K562 (cell line): ENCODE results near the gene MTERF2. TPM values are rescaled to one million over a fixed set of nuclear protein-coding genes. Genes with fewer than 3 reads are reported as not detected.

Source experiments
- ATAC-seq: fragments of 200-7000 bp; cut with Tn5 transposase; 3 replicates; pipeline ENCODE4 v1.9.1; 2020; ENCODE audit warnings: moderate library complexity
- BruUV-seq: library from RNA; stranded (reverse); fragments of 400-500 nt; replicated peaks from 2 replicates; lab custom pipeline; 2021; lab: Mats Ljungman, UMichigan
- CTCF ChIA-PET: fragments of 300-600 bp; formaldehyde crosslinking; extraction: SDS; loops from one replicate; lab custom pipeline; 2021; ENCODE audit warnings: low intra/inter-chr PET ratio; lab: Yijun Ruan, JAX
- POLR2A ChIA-PET: fragments of 300-600, 350-650 bp; sonication (Branson Sonifier 250); formaldehyde crosslinking; extraction: SDS; loops from one replicate; lab custom pipeline; 2021; ENCODE audit warnings: antibody characterized with exemption, inconsistent platforms; lab: Yijun Ruan, JAX
- DNase-seq, 4 experiments: peaks; one replicate each; pipeline versions ENCODE4 v3.0.0 to v3.0.0-alpha.2; 2011 to 2018; ENCODE audit warnings: low spot score in 3 of 4, mixed read lengths in 3 of 4; ENCODE audit errors: extremely low read depth in 1 of 4
- FAIRE-seq: peaks from 2 replicates; lab custom pipeline; 2011; peaks lifted over from hg19 to GRCh38; lab: Jason Lieb, UNC
- H2AFZ ChIP-seq: 2 replicates; pipeline ENCODE4 v1.6.0; 2011; ENCODE audit warnings: low read depth, low read length, control low read depth, inconsistent platforms
- H3K27ac ChIP-seq: fragments of 200-600 bp; 3 replicates; pipeline ENCODE4 v1.8.0; 2011; ENCODE audit warnings: low read depth, mild to moderate bottlenecking, control low read depth, inconsistent platforms, low read length, moderate library complexity, mixed read lengths; ENCODE audit errors: extremely low read depth
- H3K27me3 ChIP-seq, 2 experiments: fragments of 300-600 bp in 1 of 2; 2 replicates in 1 of 2; 3 replicates in 1 of 2; pipeline versions ENCODE4 v1.6.0 to v1.8.0; 2011; ENCODE audit warnings: inconsistent platforms in 2 of 2, low read length in 2 of 2, mild to moderate bottlenecking in 1 of 2, mixed read lengths in 1 of 2, moderate library complexity in 1 of 2; ENCODE audit not compliant: control insufficient read depth in 2 of 2, insufficient read depth in 2 of 2
- H3K36me3 ChIP-seq: fragments of 300-600 bp; 3 replicates; pipeline ENCODE4 v1.8.0; 2011; ENCODE audit warnings: mild to moderate bottlenecking, low read length, inconsistent platforms; ENCODE audit not compliant: control insufficient read depth, insufficient read depth
- H3K4me1 ChIP-seq, 2 experiments: fragments of 200-600 bp in 1 of 2; replicated peaks in 1 of 2; 2 replicates in 1 of 2; 3 replicates in 1 of 2; pipeline versions ENCODE4 v1.5.1 to v1.8.0; 2011; ENCODE audit warnings: inconsistent platforms in 2 of 2, low read length in 2 of 2, mild to moderate bottlenecking in 1 of 2, mixed read lengths in 1 of 2, moderate library complexity in 1 of 2; ENCODE audit not compliant: control insufficient read depth in 2 of 2, insufficient read depth in 2 of 2
- H3K4me2 ChIP-seq: 2 replicates; pipeline ENCODE4 v1.6.1; 2011; ENCODE audit warnings: low read length, control low read depth, inconsistent platforms, mixed read lengths; ENCODE audit not compliant: insufficient read depth
- H3K4me3 ChIP-seq: fragments of 200-600 bp; sonication (generic), shearing (Covaris generic); 2 replicates; pipeline ENCODE4 v1.5.1; 2016; ENCODE audit warnings: control low read depth, inconsistent platforms
- H3K79me2 ChIP-seq: fragments of 200-600 bp; 3 replicates; pipeline ENCODE4 v1.8.0; 2011; ENCODE audit warnings: low read length, inconsistent platforms; ENCODE audit not compliant: control insufficient read depth, insufficient read depth
- H3K9ac ChIP-seq, 2 experiments: 2 replicates each; pipeline versions ENCODE4 v1.6.0 to v1.6.1; 2011; ENCODE audit warnings: low read depth in 2 of 2, low read length in 2 of 2, control low read depth in 1 of 2, inconsistent platforms in 1 of 2, mild to moderate bottlenecking in 1 of 2, mixed read lengths in 1 of 2; ENCODE audit not compliant: insufficient read depth in 1 of 2
- H3K9me1 ChIP-seq: one replicate; pipeline ENCODE4 v1.6.0; 2011; ENCODE audit warnings: inconsistent platforms, mild to moderate bottlenecking, low read length, moderate library complexity; ENCODE audit not compliant: control insufficient read depth, insufficient read depth
- H3K9me3 ChIP-seq: replicated peaks from 2 replicates; pipeline ENCODE4 v1.5.1; 2011; ENCODE audit warnings: low read depth, low read length, inconsistent platforms; ENCODE audit not compliant: control insufficient read depth, insufficient read depth
- H4K20me1 ChIP-seq: replicated peaks from 2 replicates; pipeline ENCODE4 v1.6.1; 2011; ENCODE audit warnings: low read length, inconsistent platforms, mixed read lengths; ENCODE audit not compliant: control insufficient read depth, insufficient read depth
- DACH1 ChIP-seq: fragments of 450-650 bp; IDR thresholded peaks from 2 replicates; pipeline ENCODE4 v1.6.1; 2018; ENCODE audit not compliant: partially characterized antibody
- HMBOX1 ChIP-seq: sonication (generic); IDR thresholded peaks from 2 replicates; pipeline ENCODE4 v1.6.1; 2016
- IRF1 ChIP-seq: sonication (generic); formaldehyde crosslinking; IDR thresholded peaks from 2 replicates; pipeline ENCODE4 v1.8.0; 2022; ENCODE audit warnings: missing genetic modification reagents, mild to moderate bottlenecking, borderline replicate concordance
- ZFP1 ChIP-seq: fragments of 450-650 bp; formaldehyde crosslinking; IDR thresholded peaks from 2 replicates; pipeline ENCODE4 v1.4.0; 2020; ENCODE audit warnings: mild to moderate bottlenecking, mixed read lengths
- WGBS: fragments of 100-300 bp; shearing (Covaris generic); methylation state at CpG from one replicate; pipeline ENCODE4 v1.1.6; 2016; ENCODE audit warnings: low coverage, mixed read lengths; ENCODE audit not compliant: insufficient coverage; ENCODE audit errors: missing lambda C conversion rate; 5-methylcytosine and 5-hydroxymethylcytosine counted together
- in situ Hi-C: fragments of 300-500 bp; cut with MboI; formaldehyde crosslinking; loops from 4 replicates; pipeline ENCODE4 v1.15.0; 2018; ENCODE audit warnings: inconsistent platforms, mixed read lengths
- intact Hi-C: fragments of 100-400 bp; cut with micrococcal nuclease; formaldehyde crosslinking; loops from 2 replicates; pipeline ENCODE4 v1.14.2; 2022
- polyA plus RNA-seq, 8 experiments: library from polyadenylated mRNA; depleted of rRNA in 4 of 8; stranded (reverse) in 5 of 8; unstranded in 3 of 8; fragments of >200 nt; fragmentation: Nextera tagmentation in 2 of 8; fragmentation: Illumina TruSeq in 1 of 8; extraction: Ambion mirVana in 2 of 8; extraction: Trizol in 1 of 8; gene quantifications; 2 replicates each; pipeline versions ENCODE4 v1.2.1 to v1.2.3, GENCODE V29; 2011 to 2014; ENCODE audit warnings: inconsistent platforms in 1 of 8, missing spikeins in 1 of 8
- total RNA-seq, 7 experiments: library from RNA; depleted of rRNA in 6 of 7; stranded (reverse); fragments of >200 nt in 6 of 7; fragmentation: Illumina TruSeq in 2 of 7; extraction: Trizol in 2 of 7; gene quantifications; 2 replicates each; pipeline versions ENCODE4 v1.2.1 to v1.2.3, GENCODE V29; 2011 to 2021; ENCODE audit warnings: low replicate concordance in 1 of 7

The MTERF2 gene
- total and polyA plus RNA-seq, 9 of the 15 experiments (the other 6 are each of a cell fraction or from before 2014, with no cell fraction given) = 10.0 to 63.2 (median 33.2) TPM

GRCh38 chr12:106973545-106973944 is 13.4 kb downstream of the MTERF2 start:
- H3K9me3 ChIP-seq = no peaks in the 10 kb centered on the region
- intact Hi-C loops (no loop called here), in situ Hi-C loops (no loop called here)
- no TSS peak for BruUV-seq
- H3K27me3 ChIP-seq = no peaks in the 10 kb centered on the region
- H2AFZ ChIP-seq = no peak overlapping the region
- TF ChIP-seq HMBOX1 (peak; percentile 75), ZFP1 (CRISPR knock-in tag) (no peak)
- ATAC-seq (no peak), DNase-seq (no peak), FAIRE-seq (no peak)
- peaks cover 16% of the 10 kb centered on the region; the same call in 2 of the 3 replicates for H3K79me2 ChIP-seq
- H3K4me2 ChIP-seq = no peak overlapping the region
- no peak overlapping the region for H3K4me3 ChIP-seq
- no peaks in the 10 kb centered on the region for H3K9me1 ChIP-seq
- no peak overlapping the region for H3K27ac ChIP-seq
- ChIA-PET POLR2A (interaction anchor here (4.1 kb wide), 1 partner anchor 11 kb away, joined by 18 read pairs; no protein-coding TSS in a partner anchor), CTCF (no interaction called here)
- H3K9ac ChIP-seq = no peak overlapping the region
- no peaks in the 10 kb centered on the region for H4K20me1 ChIP-seq
- H3K4me1 ChIP-seq = peaks cover 4 to 46% of the 10 kb centered on the region in 2 experiments
- H3K36me3 ChIP-seq = peaks cover 54% of the 10 kb centered on the region

- H3K27ac ChIP-seq = peak overlapping the region; percentile 5; the same call in 1 of the 3 replicates
- no peaks in the 10 kb centered on the region for H4K20me1 ChIP-seq
- 77% methylated on average over 2 of the region's 2 CpGs for WGBS
- H3K9me3 ChIP-seq = no peaks in the 10 kb centered on the region
- ChIA-PET POLR2A (interaction anchor here (0.6 to 4.0 kb wide), 7 partner anchors 8 to 35 kb away, joined by 3 to 22 read pairs (median 6); partner anchors contain the start of gene TMEM263), CTCF (no interaction called here)
- no peak overlapping the region for H2AFZ ChIP-seq
- ATAC-seq = no peak
- TF ChIP-seq DACH1 (peak; percentile 11), IRF1 (CRISPR knock-in tag) (no peak)
- TF ChIP-seq, all 486 proteins: peak for 1
- no TSS peak for BruUV-seq
- Histone ChIP-seq H3K9me1 (no peaks in the 10 kb centered on the region), H3K4me1 (peaks cover 2 to 22% of the 10 kb centered on the region in 2 experiments), H3K79me2 (peaks cover 15% of the 10 kb centered on the region; the same call in 2 of the 3 replicates), H3K36me3 (peaks cover 56% of the 10 kb centered on the region), H3K27me3 (no peaks in the 10 kb centered on the region), H3K4me2 (no peak overlapping the region), H3K9ac (no peak overlapping the region), H3K4me3 (no peak overlapping the region)
- DNase-seq (no peak), FAIRE-seq (no peak)
- intact Hi-C loops = no loop called here
- in situ Hi-C loops = no loop called here
Observed at GRCh38 chr12:106971065-106971464, 15.9 kb downstream of the MTERF2 start.
